HCT116 (cell line): ENCODE results near the gene PKMYT1. TPM values are rescaled to one million over a fixed set of nuclear protein-coding genes. Genes with fewer than 3 reads are reported as not detected.

Experiments
- ATAC-seq: fragments of 200-7000 bp; cut with Tn5 transposase; 2 replicates; pipeline ENCODE4 v1.9.1; 2020; ENCODE audit warnings: mild to moderate bottlenecking, moderate library complexity
- BruUV-seq: library from RNA; stranded (reverse); fragments of 400-500 nt; replicated peaks from 2 replicates; lab custom pipeline; 2021; lab: Mats Ljungman, UMichigan
- CTCF ChIA-PET: fragments of 300-600 bp; sonication (Branson Sonifier 250); formaldehyde crosslinking; loops from one replicate; lab custom pipeline; 2021; ENCODE audit warnings: antibody characterized with exemption; lab: Charles Lee
- POLR2A ChIA-PET: fragments of 300-600, 350-600 bp; sonication (Branson Sonifier 250); formaldehyde crosslinking; loops from one replicate; lab custom pipeline; 2021; ENCODE audit warnings: antibody characterized with exemption; lab: Charles Lee
- RAD21 ChIA-PET, 2 experiments: fragments of 300-600 bp; sonication (Branson Sonifier 250); formaldehyde crosslinking; loops; one replicate each; lab custom pipeline; 2023; ENCODE audit warnings: low total read pairs in 2 of 2; ENCODE audit not compliant: uncharacterized antibody in 2 of 2, unreplicated experiment in 2 of 2, low non-redundant PET in 1 of 2; lab: Charles Lee
- DNase-seq: peaks from one replicate; pipeline ENCODE4 v3.0.0-alpha.2; 2010; ENCODE audit warnings: low read depth, low spot score
- H2AFZ ChIP-seq: fragments of 200-600 bp; shearing (Covaris generic), sonication (generic); 2 replicates; pipeline ENCODE4 v1.6.1; 2017; ENCODE audit warnings: low read depth, mixed run types, mixed read lengths, antibody characterized with exemption, low read length; ENCODE audit not compliant: poor library complexity, severe bottlenecking
- H3K27ac ChIP-seq: 2 replicates; pipeline ENCODE4 v1.5.1; 2012; ENCODE audit warnings: low read depth, low read length
- H3K27me3 ChIP-seq: fragments of 200-600 bp; sonication (generic); 2 replicates; pipeline ENCODE4 v1.6.1; 2016; ENCODE audit warnings: mixed run types, low read length, mixed read lengths; ENCODE audit not compliant: insufficient read depth
- H3K36me3 ChIP-seq, 2 experiments: fragments of 200-500 bp in 1 of 2; fragments of 200-600 bp in 1 of 2; sonication (Bioruptor generic) in 1 of 2; sonication (generic) in 1 of 2; 2 replicates each; pipeline versions ENCODE4 v1.5.1 to v1.6.1; 2014 to 2016; ENCODE audit warnings: low read length in 2 of 2, inconsistent platforms in 1 of 2, mixed read lengths in 1 of 2, mixed run types in 1 of 2; ENCODE audit not compliant: insufficient read depth in 2 of 2, control insufficient read depth in 1 of 2
- H3K4me1 ChIP-seq, 2 experiments: fragments of 200-600 bp in 1 of 2; sonication (generic) in 1 of 2; 2 replicates each; pipeline versions ENCODE4 v1.5.1 to v1.6.1; 2012 to 2017; ENCODE audit warnings: low read length in 2 of 2, inconsistent platforms in 1 of 2, mild to moderate bottlenecking in 1 of 2, mixed read lengths in 1 of 2, mixed run types in 1 of 2, moderate library complexity in 1 of 2; ENCODE audit not compliant: insufficient read depth in 2 of 2, control insufficient read depth in 1 of 2
- H3K4me2 ChIP-seq: fragments of 200-600 bp; sonication (generic); 2 replicates; pipeline ENCODE4 v1.6.1; 2017; ENCODE audit warnings: mixed run types, low read length, mixed read lengths
- H3K4me3 ChIP-seq, 2 experiments: fragments of 200-600 bp in 1 of 2; sonication (generic) in 1 of 2; replicated peaks in 1 of 2; 2 replicates each; pipeline ENCODE4 v1.5.1; 2011 to 2016; ENCODE audit warnings: low read length in 2 of 2, control low read depth in 1 of 2, low read depth in 1 of 2, mild to moderate bottlenecking in 1 of 2, mixed read lengths in 1 of 2, mixed run types in 1 of 2
- H3K79me2 ChIP-seq: fragments of 200-600 bp; sonication (generic); 2 replicates; pipeline ENCODE4 v1.6.1; 2017; ENCODE audit warnings: mild to moderate bottlenecking, mixed run types, low read length, moderate library complexity, mixed read lengths; ENCODE audit not compliant: insufficient read depth
- H3K9ac ChIP-seq: fragments of 200-600 bp; sonication (generic); 2 replicates; pipeline ENCODE4 v1.6.1; 2016; ENCODE audit warnings: low read length, mixed read lengths
- H3K9me2 ChIP-seq: fragments of 200-600 bp; sonication (generic), shearing (Covaris generic); 2 replicates; pipeline ENCODE4 v1.6.1; 2017; ENCODE audit warnings: mixed run types, mild to moderate bottlenecking, moderate library complexity; ENCODE audit not compliant: insufficient read depth
- H3K9me3 ChIP-seq, 2 experiments: fragments of 200-500 bp in 1 of 2; fragments of 200-600 bp in 1 of 2; sonication (Bioruptor generic) in 1 of 2; sonication (generic) in 1 of 2; 2 replicates each; pipeline ENCODE4 v1.6.1; 2014 to 2017; ENCODE audit warnings: low read length in 2 of 2, mixed read lengths in 2 of 2, inconsistent platforms in 1 of 2, low read depth in 1 of 2, mild to moderate bottlenecking in 1 of 2, mixed run types in 1 of 2, moderate library complexity in 1 of 2; ENCODE audit not compliant: control insufficient read depth in 1 of 2, insufficient read depth in 1 of 2
- H4K20me1 ChIP-seq: fragments of 200-600 bp; sonication (generic), shearing (Covaris generic); 2 replicates; pipeline ENCODE4 v1.6.1; 2017; ENCODE audit warnings: mixed run types, mild to moderate bottlenecking, moderate library complexity; ENCODE audit not compliant: insufficient read depth
- CTCF ChIP-seq, 3 experiments: fragments of 200-600 bp in 1 of 3; sonication (generic) in 1 of 3; IDR thresholded peaks in 2 of 3; conservative IDR thresholded peaks in 1 of 3; 2 replicates each; pipeline ENCODE4 v1.5.1; 2012 to 2017; ENCODE audit warnings: low read depth in 2 of 3, low read length in 2 of 3, antibody characterized with exemption in 1 of 3, borderline replicate concordance in 1 of 3, control low read depth in 1 of 3, mild to moderate bottlenecking in 1 of 3, mixed read lengths in 1 of 3, mixed run types in 1 of 3, moderate library complexity in 1 of 3; ENCODE audit not compliant: insufficient read depth in 1 of 3
- EGR1 ChIP-seq: IDR thresholded peaks from 2 replicates; pipeline ENCODE4 v1.6.1; 2012; ENCODE audit warnings: low read depth
- EZH2phosphoT487 ChIP-seq: fragments of 200-600 bp; IDR thresholded peaks from 2 replicates; pipeline ENCODE4 v1.6.1; 2018; ENCODE audit warnings: antibody characterized with exemption, borderline replicate concordance
- FOSL1 ChIP-seq: IDR thresholded peaks from 2 replicates; pipeline ENCODE4 v1.6.1; 2012; ENCODE audit warnings: low read depth
- ZNF274 ChIP-seq: fragments of 200-500 bp; sonication (Bioruptor generic); IDR thresholded peaks from 2 replicates; pipeline ENCODE4 v1.6.1; 2014; ENCODE audit warnings: mild to moderate bottlenecking, low read depth, low read length, inconsistent platforms
- intact Hi-C: fragments of 100-400 bp; cut with micrococcal nuclease; formaldehyde crosslinking; loops from 2 replicates; pipeline ENCODE4 v1.10.0; 2022
- total RNA-seq: library from RNA; stranded (reverse); gene quantifications from one replicate; pipeline ENCODE4 v1.2.1, GENCODE V29; 2021; ENCODE audit not compliant: unreplicated experiment
- TF ChIP-seq, protein P1 (sequence below): IDR thresholded peaks from 2 replicates; pipeline ENCODE4 v1.6.1; 2012
- TF ChIP-seq, protein P2 (sequence below): IDR thresholded peaks from 2 replicates; pipeline ENCODE4 v1.6.1; 2011; ENCODE audit warnings: mild to moderate bottlenecking, low read length, moderate library complexity; ENCODE audit not compliant: insufficient replicate concordance; ENCODE audit errors: extremely low read depth

The PKMYT1 gene
- total RNA-seq, 1 experiment from 2014 or later = 104 TPM

- TF ChIP-seq CTCF (IDR thresholded peaks at IDR 0.05 in 2 of 3, conservative IDR thresholded peaks at IDR 0.05 in 1 of 3; ENCODE audit: borderline replicate concordance in 1 of 3, insufficient read depth in 1 of 3, low read depth in 2 of 3, low read length in 2 of 3) (no peak), ZNF274 (no peak), FOSL1 (no peak)
- TF ChIP-seq, protein P1, sequence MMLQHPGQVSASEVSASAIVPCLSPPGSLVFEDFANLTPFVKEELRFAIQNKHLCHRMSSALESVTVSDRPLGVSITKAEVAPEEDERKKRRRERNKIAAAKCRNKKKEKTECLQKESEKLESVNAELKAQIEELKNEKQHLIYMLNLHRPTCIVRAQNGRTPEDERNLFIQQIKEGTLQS = no peak
These were observed 50.0 kb downstream of the PKMYT1 start (continued) for GRCh38 chr16:2930236-2930635.

- no peak for DNase-seq
- Histone ChIP-seq H3K9ac (no peak overlapping the region), H2AFZ (no peak overlapping the region), H3K79me2 (peaks cover 8% of the 10 kb centered on the region; the same call in 1 of the 2 replicates), H4K20me1 (no peaks in the 10 kb centered on the region), H3K36me3 (no peaks in the 10 kb centered on the region), H3K4me1 (peaks cover 0 to 11% of the 10 kb centered on the region in 2 experiments; a peak in 3 of 4 replicates), H3K9me2 (no peaks in the 10 kb centered on the region), H3K27ac (no peak overlapping the region), H3K4me3 (no peak overlapping the region), H3K27me3 (no peaks in the 10 kb centered on the region), H3K9me3 (no peaks in the 10 kb centered on the region), H3K4me2 (no peak overlapping the region)
- RAD21 ChIA-PET = no interaction called here
- ATAC-seq = no peak
- TF ChIP-seq, protein P2, sequence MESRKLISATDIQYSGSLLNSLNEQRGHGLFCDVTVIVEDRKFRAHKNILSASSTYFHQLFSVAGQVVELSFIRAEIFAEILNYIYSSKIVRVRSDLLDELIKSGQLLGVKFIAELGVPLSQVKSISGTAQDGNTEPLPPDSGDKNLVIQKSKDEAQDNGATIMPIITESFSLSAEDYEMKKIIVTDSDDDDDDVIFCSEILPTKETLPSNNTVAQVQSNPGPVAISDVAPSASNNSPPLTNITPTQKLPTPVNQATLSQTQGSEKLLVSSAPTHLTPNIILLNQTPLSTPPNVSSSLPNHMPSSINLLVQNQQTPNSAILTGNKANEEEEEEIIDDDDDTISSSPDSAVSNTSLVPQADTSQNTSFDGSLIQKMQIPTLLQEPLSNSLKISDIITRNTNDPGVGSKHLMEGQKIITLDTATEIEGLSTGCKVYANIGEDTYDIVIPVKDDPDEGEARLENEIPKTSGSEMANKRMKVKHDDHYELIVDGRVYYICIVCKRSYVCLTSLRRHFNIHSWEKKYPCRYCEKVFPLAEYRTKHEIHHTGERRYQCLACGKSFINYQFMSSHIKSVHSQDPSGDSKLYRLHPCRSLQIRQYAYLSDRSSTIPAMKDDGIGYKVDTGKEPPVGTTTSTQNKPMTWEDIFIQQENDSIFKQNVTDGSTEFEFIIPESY = no peak
- TF ChIP-seq EZH2phosphoT487 = no peak
- TF ChIP-seq EGR1 = no peak
- intact Hi-C loops = no loop called here
- CTCF ChIA-PET = no interaction called here
- POLR2A ChIA-PET = no interaction called here
- no TSS peak for BruUV-seq
These were observed 50.6 kb downstream of the PKMYT1 start for GRCh38 chr16:2929693-2930092.
